ENCODE data around the gene SMAD1. TPM values are rescaled to one million over a fixed set of nuclear protein-coding genes. Genes with fewer than 3 reads are reported as not detected.

SMAD1 gene
- polyA plus RNA-seq, 1 of the 3 experiments (the other 2 are of a cell fraction) = 46.0 TPM

- POLR2A ChIA-PET = no interaction called here
These were observed 56.9 kb downstream of the SMAD1 start for GRCh38 chr4:145538596-145538995.

More at GRCh38 chr4:145538596-145538995, 56.9 kb downstream of the SMAD1 start:
- CTCF ChIA-PET = interaction anchor here (0.6 to 2.6 kb wide), 2 partner anchors 19 to 269 kb away, joined by 3 to 9 read pairs; no protein-coding TSS in a partner anchor
- 64% methylated on average over 1 of the region's 1 CpG for WGBS (ENCODE audit: low lambda C conversion rate)
- Histone ChIP-seq H3K9ac (no peak overlapping the region), H3K4me2 (no peak overlapping the region), H3K27ac (ENCODE audit: low read depth in 2 of 2, low read length in 1 of 2) (no peak overlapping the region; a peak in 1 of 4 replicates), H3K9me2 (no peaks in the 10 kb centered on the region), H4K20me1 (ENCODE audit: insufficient read depth) (no peaks in the 10 kb centered on the region), H3K9me3 (no peaks in the 10 kb centered on the region), H3K4me1 (ENCODE audit: control insufficient read depth in 1 of 2, insufficient read depth in 2 of 2, low read depth in 1 of 2, low read length in 1 of 2) (peaks cover 13 to 33% of the 10 kb centered on the region in 2 experiments; a peak in 3 of 4 replicates), H3K27me3 (ENCODE audit: insufficient read depth) (no peaks in the 10 kb centered on the region), H2AFZ (ENCODE audit: low read depth) (no peak overlapping the region), H3K79me2 (ENCODE audit: insufficient read depth) (0 out of 2 replicates have a peak, but pooled peaks cover 3% of the 10 kb centered on the region), H3K36me3 (replicated peaks in 1 of 2; ENCODE audit: control insufficient read depth in 1 of 2, insufficient read depth in 2 of 2, low read length in 1 of 2) (peaks cover 6 to 26% of the 10 kb centered on the region in 2 experiments), H3F3A (replicated peaks; ENCODE audit: insufficient read depth) (no peaks in the 10 kb centered on the region), H3K4me3 (ENCODE audit: low read depth in 2 of 2, low read length in 1 of 2) (no peak overlapping the region)
- no peak for DNase-seq
- no peak for TF ChIP-seq MAX (IDR thresholded peaks at IDR 0.05; ENCODE audit: low read depth)
- no peak for TF ChIP-seq GABPA (IDR thresholded peaks at IDR 0.05; ENCODE audit: low read depth)
- TF ChIP-seq PBX3 (IDR thresholded peaks at IDR 0.05) = no peak
- TF ChIP-seq FOSL2 (IDR thresholded peaks at IDR 0.05; ENCODE audit: borderline replicate concordance, low read depth) = no peak
- no peak for TF ChIP-seq SMC3 (IDR thresholded peaks at IDR 0.05; ENCODE audit: low read depth, low read length)
- no peak for TF ChIP-seq USF1 (IDR thresholded peaks at IDR 0.05; ENCODE audit: borderline replicate concordance, low read depth)
- no peak for TF ChIP-seq REST (IDR thresholded peaks at IDR 0.05; ENCODE audit: low read depth, low read length)
- TF ChIP-seq CHD2 (IDR thresholded peaks at IDR 0.05; ENCODE audit: low read length, partially characterized antibody) = no peak
- TF ChIP-seq CTCF (IDR thresholded peaks at IDR 0.05) = no peak
- no peak for TF ChIP-seq RAD21 (IDR thresholded peaks at IDR 0.05; ENCODE audit: low read length)
- TF ChIP-seq FOXJ3 (CRISPR knock-in tag; IDR thresholded peaks at IDR 0.05) = no peak
- no peak for TF ChIP-seq TEAD4 (IDR thresholded peaks at IDR 0.05; ENCODE audit: borderline replicate concordance, insufficient read depth)
- TF ChIP-seq NRF1 (IDR thresholded peaks at IDR 0.05; ENCODE audit: low read depth, low read length) = no peak
- TF ChIP-seq TCF12 (IDR thresholded peaks at IDR 0.05) = no peak
- TF ChIP-seq MXI1 (IDR thresholded peaks at IDR 0.05; ENCODE audit: low read depth, low read length) = no peak

Data from SK-N-SH (cell line).